HepG2 (cell line): Measurements from ENCODE around the gene SEMA3F.

ENCODE experiments used
- ATF7 ChIP-seq, 2 experiments: fragments of 450-650 bp in 1 of 2; sonication (generic) in 1 of 2; formaldehyde crosslinking in 1 of 2; IDR thresholded peaks; 2 replicates each; pipeline versions ENCODE4 v1.4.0 to v1.6.1; 2016 to 2020; ENCODE audit warnings: antibody characterized with exemption in 1 of 2, mild to moderate bottlenecking in 1 of 2, missing genetic modification reagents in 1 of 2
- GABPA ChIP-seq, 2 experiments: IDR thresholded peaks; 2 replicates each; pipeline ENCODE4 v1.6.1; 2011 to 2016; ENCODE audit warnings: low read depth in 2 of 2, low read length in 1 of 2, missing biosample characterization in 1 of 2, missing genetic modification characterization in 1 of 2
- TF ChIP-seq, protein P1 (sequence below): sonication (generic); formaldehyde crosslinking; IDR thresholded peaks from 2 replicates; pipeline ENCODE4 v1.4.0; 2020; ENCODE audit warnings: missing genetic modification reagents
- TF ChIP-seq, protein P2 (sequence below): IDR thresholded peaks from 2 replicates; pipeline ENCODE4 v1.6.1; 2016; ENCODE audit warnings: missing genetic modification reagents, missing compliant biosample characterization
- TF ChIP-seq, protein P3 (sequence below): sonication (generic); formaldehyde crosslinking; IDR thresholded peaks from 2 replicates; pipeline ENCODE4 v1.5.0; 2020; ENCODE audit warnings: mild to moderate bottlenecking, missing genetic modification reagents, moderate library complexity

DNA sequence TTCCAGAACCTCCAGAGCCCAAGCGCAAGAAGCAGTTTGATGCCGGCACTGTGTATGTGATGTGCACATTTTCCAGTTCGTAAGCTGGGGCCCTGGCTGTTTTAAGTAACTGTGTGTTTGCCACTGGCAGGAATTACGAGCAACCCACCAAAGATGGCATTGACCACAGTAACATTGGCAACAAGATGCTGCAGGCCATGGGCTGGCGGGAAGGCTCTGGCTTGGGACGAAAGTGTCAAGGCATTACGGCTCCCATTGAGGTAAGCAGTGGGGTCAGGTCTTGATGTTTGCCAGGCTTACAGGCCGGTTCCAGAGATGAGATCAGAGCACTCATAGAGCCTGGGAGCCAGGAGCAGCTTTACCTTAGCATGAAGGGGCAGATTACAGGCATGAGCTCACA lies 38.0 kb upstream of the SEMA3F start:
- TF ChIP-seq, protein P1, sequence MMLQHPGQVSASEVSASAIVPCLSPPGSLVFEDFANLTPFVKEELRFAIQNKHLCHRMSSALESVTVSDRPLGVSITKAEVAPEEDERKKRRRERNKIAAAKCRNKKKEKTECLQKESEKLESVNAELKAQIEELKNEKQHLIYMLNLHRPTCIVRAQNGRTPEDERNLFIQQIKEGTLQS, result no peak
- TF ChIP-seq, protein P2, sequence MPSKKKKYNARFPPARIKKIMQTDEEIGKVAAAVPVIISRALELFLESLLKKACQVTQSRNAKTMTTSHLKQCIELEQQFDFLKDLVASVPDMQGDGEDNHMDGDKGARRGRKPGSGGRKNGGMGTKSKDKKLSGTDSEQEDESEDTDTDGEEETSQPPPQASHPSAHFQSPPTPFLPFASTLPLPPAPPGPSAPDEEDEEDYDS, result no peak
- TF ChIP-seq ATF7 (IDR thresholded peaks at IDR 0.05) (no peak), ATF7 (CRISPR knock-in tag; IDR thresholded peaks at IDR 0.05) (no peak), GABPA (IDR thresholded peaks at IDR 0.05; ENCODE audit: low read depth, low read length) (no peak), GABPA (CRISPR knock-in tag; IDR thresholded peaks at IDR 0.05; ENCODE audit: low read depth) (no peak)
- TF ChIP-seq, protein P3, sequence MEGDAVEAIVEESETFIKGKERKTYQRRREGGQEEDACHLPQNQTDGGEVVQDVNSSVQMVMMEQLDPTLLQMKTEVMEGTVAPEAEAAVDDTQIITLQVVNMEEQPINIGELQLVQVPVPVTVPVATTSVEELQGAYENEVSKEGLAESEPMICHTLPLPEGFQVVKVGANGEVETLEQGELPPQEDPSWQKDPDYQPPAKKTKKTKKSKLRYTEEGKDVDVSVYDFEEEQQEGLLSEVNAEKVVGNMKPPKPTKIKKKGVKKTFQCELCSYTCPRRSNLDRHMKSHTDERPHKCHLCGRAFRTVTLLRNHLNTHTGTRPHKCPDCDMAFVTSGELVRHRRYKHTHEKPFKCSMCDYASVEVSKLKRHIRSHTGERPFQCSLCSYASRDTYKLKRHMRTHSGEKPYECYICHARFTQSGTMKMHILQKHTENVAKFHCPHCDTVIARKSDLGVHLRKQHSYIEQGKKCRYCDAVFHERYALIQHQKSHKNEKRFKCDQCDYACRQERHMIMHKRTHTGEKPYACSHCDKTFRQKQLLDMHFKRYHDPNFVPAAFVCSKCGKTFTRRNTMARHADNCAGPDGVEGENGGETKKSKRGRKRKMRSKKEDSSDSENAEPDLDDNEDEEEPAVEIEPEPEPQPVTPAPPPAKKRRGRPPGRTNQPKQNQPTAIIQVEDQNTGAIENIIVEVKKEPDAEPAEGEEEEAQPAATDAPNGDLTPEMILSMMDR (CRISPR knock-in tag), result no peak
